Fibroblast of skin of left biceps (primary cell): Measurements from ENCODE around the gene CDH4.

Experiments
- DNase-seq, 2 experiments: peaks; one replicate each; pipeline ENCODE4 v3.0.0-alpha.2; 2013; ENCODE audit warnings: low read depth in 2 of 2

CDH4 gene

GRCh38 chr20:61665528-61666470 is 413.7 kb downstream of the CDH4 start:
- no peak for DNase-seq

- no peak for DNase-seq
Observed at GRCh38 chr20:61666471-61666832, 414.4 kb downstream of the CDH4 start.

GRCh38 chr20:61667056-61667792 is 415.2 kb downstream of the CDH4 start:
- DNase-seq, result no peak

- no peak for DNase-seq
Observed at GRCh38 chr20:61668065-61668650, 416.1 kb downstream of the CDH4 start.

GRCh38 chr20:61668771-61669503 is 416.9 kb downstream of the CDH4 start:
- no peak for DNase-seq

GRCh38 chr20:61670274-61670673 is 418.2 kb downstream of the CDH4 start:
- no peak for DNase-seq

GRCh38 chr20:61671559-61671958 is 419.5 kb downstream of the CDH4 start:
- no peak for DNase-seq

GRCh38 chr20:61673152-61673847 is 421.2 kb downstream of the CDH4 start:
- no peak for DNase-seq

- no peak for DNase-seq
Observed at GRCh38 chr20:61674121-61674520, 422.1 kb downstream of the CDH4 start.

GRCh38 chr20:61674688-61675087 is 422.6 kb downstream of the CDH4 start:
- DNase-seq, result no peak

- DNase-seq, result no peak
Observed at GRCh38 chr20:61677928-61678327, 425.9 kb downstream of the CDH4 start.

- no peak for DNase-seq
Observed at GRCh38 chr20:61678437-61678836, 426.4 kb downstream of the CDH4 start.

GRCh38 chr20:61679473-61679872 is 427.4 kb downstream of the CDH4 start:
- DNase-seq, result no peak

- DNase-seq, result no peak
Observed at GRCh38 chr20:61680096-61680495, 428.0 kb downstream of the CDH4 start.

- peak in 1 of 2 experiments; percentile 6 for DNase-seq
Observed at GRCh38 chr20:61682114-61682995, 430.3 kb downstream of the CDH4 start.

- DNase-seq, result peak; percentile 73 to 74
Observed at GRCh38 chr20:61682996-61683681, 431.1 kb downstream of the CDH4 start.

GRCh38 chr20:61683721-61684120 is 431.7 kb downstream of the CDH4 start:
- no peak for DNase-seq

- DNase-seq, result no peak
Observed at GRCh38 chr20:61684136-61684535, 432.1 kb downstream of the CDH4 start.

GRCh38 chr20:61684583-61685235 is 432.6 kb downstream of the CDH4 start:
- no peak for DNase-seq
